Keratinocyte (primary cell): ENCODE results near the gene RNF212B. TPM values are rescaled to one million over a fixed set of nuclear protein-coding genes. Genes with fewer than 3 reads are reported as not detected.
"Not testable (repeated sequence)": the region's sequence is repeated elsewhere in the genome, so short reads cannot be mapped to it uniquely, and the experiment has no call there.

Experiments used
- DNase-seq: peaks from one replicate; pipeline ENCODE4 v3.0.0-alpha.2; 2011; ENCODE audit warnings: low read depth, missing footprints, low spot score
- FAIRE-seq: peaks from 2 replicates; lab custom pipeline; 2011; peaks lifted over from hg19 to GRCh38; lab: Jason Lieb, UNC
- H2AFZ ChIP-seq: 2 replicates; pipeline ENCODE4 v1.6.0; 2012; ENCODE audit warnings: low read length, control low read depth, inconsistent platforms; ENCODE audit not compliant: control insufficient read depth
- H3K27ac ChIP-seq: 2 replicates; pipeline ENCODE4 v1.5.1; 2011; ENCODE audit warnings: low read length; ENCODE audit not compliant: control insufficient read depth, insufficient read depth
- H3K27me3 ChIP-seq: 3 replicates; pipeline ENCODE4 v1.6.0; 2011; ENCODE audit warnings: low read length; ENCODE audit not compliant: control insufficient read depth, insufficient read depth; ENCODE audit errors: extremely low read depth
- H3K36me3 ChIP-seq, 2 experiments: 2 replicates in 1 of 2; 3 replicates in 1 of 2; pipeline ENCODE4 v1.5.1; 2011; ENCODE audit warnings: low read length in 2 of 2, mild to moderate bottlenecking in 1 of 2; ENCODE audit not compliant: control insufficient read depth in 2 of 2, insufficient read depth in 2 of 2; ENCODE audit errors: extremely low read depth in 1 of 2
- H3K4me1 ChIP-seq: 3 replicates; pipeline ENCODE4 v1.5.1; 2011; ENCODE audit warnings: low read length; ENCODE audit not compliant: control insufficient read depth, insufficient read depth; ENCODE audit errors: extremely low read depth
- H3K4me2 ChIP-seq: 3 replicates; pipeline ENCODE4 v1.6.0; 2011; ENCODE audit warnings: low read depth, low read length; ENCODE audit not compliant: control insufficient read depth, insufficient read depth; ENCODE audit errors: extremely low read depth
- H3K4me3 ChIP-seq, 3 experiments: fragments of 200-600 bp in 1 of 3; sonication (generic) in 1 of 3; 2 replicates in 2 of 3; 3 replicates in 1 of 3; pipeline ENCODE4 v1.5.1; 2011 to 2016; ENCODE audit warnings: low read length in 3 of 3, mild to moderate bottlenecking in 3 of 3, control low read depth in 2 of 3, inconsistent platforms in 1 of 3, low read depth in 1 of 3, mixed read lengths in 1 of 3, mixed run types in 1 of 3, moderate library complexity in 1 of 3; ENCODE audit not compliant: control insufficient read depth in 2 of 3, insufficient read depth in 2 of 3; ENCODE audit errors: extremely low read depth in 1 of 3
- H3K79me2 ChIP-seq: 2 replicates; pipeline ENCODE4 v1.6.0; 2012; ENCODE audit warnings: low read length; ENCODE audit not compliant: control insufficient read depth, insufficient read depth
- H3K9ac ChIP-seq: 3 replicates; pipeline ENCODE4 v1.6.0; 2011; ENCODE audit warnings: low read length; ENCODE audit not compliant: control insufficient read depth, insufficient read depth; ENCODE audit errors: extremely low read depth
- H3K9me1 ChIP-seq: 3 replicates; pipeline ENCODE4 v1.6.0; 2011; ENCODE audit warnings: low read length; ENCODE audit not compliant: control insufficient read depth, insufficient read depth; ENCODE audit errors: extremely low read depth
- H3K9me3 ChIP-seq: 2 replicates; pipeline ENCODE4 v1.5.1; 2012; ENCODE audit warnings: low read depth, low read length; ENCODE audit not compliant: control insufficient read depth
- H4K20me1 ChIP-seq: 3 replicates; pipeline ENCODE4 v1.6.0; 2011; ENCODE audit warnings: low read length; ENCODE audit not compliant: control insufficient read depth, insufficient read depth; ENCODE audit errors: extremely low read depth
- CTCF ChIP-seq, 3 experiments: IDR thresholded peaks in 1 of 3; conservative IDR thresholded peaks in 1 of 3; optimal IDR thresholded peaks in 1 of 3; 2 replicates in 2 of 3; 3 replicates in 1 of 3; pipeline versions ENCODE3 to v1.5.1; 2011; ENCODE audit warnings: low read length in 3 of 3, mild to moderate bottlenecking in 3 of 3, moderate library complexity in 2 of 3, control low read depth in 1 of 3, inconsistent platforms in 1 of 3; ENCODE audit not compliant: insufficient read depth in 2 of 3; ENCODE audit errors: extremely low read depth in 1 of 3
- EZH2 ChIP-seq: IDR thresholded peaks from one replicate; pipeline ENCODE4 v1.6.1; 2012; ENCODE audit warnings: inconsistent platforms, mild to moderate bottlenecking, low read length, moderate library complexity
- dilution Hi-C: fragments of 300-500 bp; cut with MboI; formaldehyde crosslinking; loops from one replicate; pipeline ENCODE4 v1.7.0; 2020; ENCODE audit warnings: low sequenced_read_pairs; ENCODE audit not compliant: extremely low pct_ligation_motif_present
- polyA plus RNA-seq, 5 experiments: library from polyadenylated mRNA; depleted of rRNA in 3 of 5; stranded (reverse) in 3 of 5; stranded (forward) in 1 of 5; unstranded in 1 of 5; fragments of >200 nt; gene quantifications; 1 replicate in 1 of 5; 2 replicates in 3 of 5; 3 replicates in 1 of 5; pipeline versions ENCODE4 v1.2.1 to v1.2.3, GENCODE V29; 2011 to 2012; ENCODE audit warnings: missing spikeins in 2 of 5, low read depth in 1 of 5, low replicate concordance in 1 of 5

Gene RNF212B
- polyA plus RNA-seq, 1 donor (not counting 4 experiments of a cell fraction or from before 2014, with no cell fraction given): not detected

GRCh38 chr14:23227566-23227965 lies 10.2 kb upstream of the RNF212B start:
- Histone ChIP-seq H3K27me3 (no peaks in the 10 kb centered on the region), H3K9me3 (no peaks in the 10 kb centered on the region), H2AFZ (no peak overlapping the region), H3K79me2 (no peaks in the 10 kb centered on the region), H3K4me2 (no peak overlapping the region), H3K9ac (no peak overlapping the region), H4K20me1 (no peaks in the 10 kb centered on the region), H3K4me3 (no peak overlapping the region), H3K27ac (no peak overlapping the region), H3K4me1 (peaks cover 5% of the 10 kb centered on the region), H3K36me3 (no peaks in the 10 kb centered on the region), H3K9me1 (no peaks in the 10 kb centered on the region)
- dilution Hi-C loops: no loop called here
- DNase-seq (no peak), FAIRE-seq (no peak)
- TF ChIP-seq EZH2: no peak
- TF ChIP-seq CTCF (optimal IDR thresholded peaks at IDR 0.05 in 1 of 3, IDR thresholded peaks at IDR 0.05 in 1 of 3, conservative IDR thresholded peaks at IDR 0.05 in 1 of 3; ENCODE audit: extremely low read depth in 1 of 3, insufficient read depth in 2 of 3, low read length in 3 of 3): no peak

- DNase-seq: no peak
- Histone ChIP-seq H2AFZ (no peak overlapping the region), H3K9me1 (no peaks in the 10 kb centered on the region), H3K4me1 (peaks cover 5% of the 10 kb centered on the region), H3K27ac (no peak overlapping the region), H3K4me3 (no peak overlapping the region), H4K20me1 (no peaks in the 10 kb centered on the region), H3K36me3 (no peaks in the 10 kb centered on the region), H3K9ac (no peak overlapping the region), H3K27me3 (no peaks in the 10 kb centered on the region), H3K79me2 (no peaks in the 10 kb centered on the region), H3K9me3 (no peaks in the 10 kb centered on the region), H3K4me2 (no peak overlapping the region)
- FAIRE-seq: no peak
- dilution Hi-C loops: no loop called here
- TF ChIP-seq CTCF (optimal IDR thresholded peaks at IDR 0.05 in 1 of 3, IDR thresholded peaks at IDR 0.05 in 1 of 3, conservative IDR thresholded peaks at IDR 0.05 in 1 of 3; ENCODE audit: extremely low read depth in 1 of 3, insufficient read depth in 2 of 3, low read length in 3 of 3): no peak
- no peak for TF ChIP-seq EZH2
Observed at GRCh38 chr14:23228812-23229211, 8.9 kb upstream of the RNF212B start.

- H4K20me1 ChIP-seq, H3K9me1 ChIP-seq, H3K36me3 ChIP-seq, DNase-seq, H3K4me3 ChIP-seq, H3K27ac ChIP-seq, H3K9me3 ChIP-seq, FAIRE-seq, H2AFZ ChIP-seq, H3K27me3 ChIP-seq, H3K4me2 ChIP-seq, H3K9ac ChIP-seq, dilution Hi-C loops, H3K79me2 ChIP-seq, H3K4me1 ChIP-seq: not testable (repeated sequence)
Observed at GRCh38 chr14:23232241-23232808, 5.4 kb upstream of the RNF212B start.
